ENCODE data around the gene CYP27B1.

GRCh38 chr12:57780284-57780897 is 13.5 kb upstream of the CYP27B1 start:
- TF ChIP-seq, protein P1, sequence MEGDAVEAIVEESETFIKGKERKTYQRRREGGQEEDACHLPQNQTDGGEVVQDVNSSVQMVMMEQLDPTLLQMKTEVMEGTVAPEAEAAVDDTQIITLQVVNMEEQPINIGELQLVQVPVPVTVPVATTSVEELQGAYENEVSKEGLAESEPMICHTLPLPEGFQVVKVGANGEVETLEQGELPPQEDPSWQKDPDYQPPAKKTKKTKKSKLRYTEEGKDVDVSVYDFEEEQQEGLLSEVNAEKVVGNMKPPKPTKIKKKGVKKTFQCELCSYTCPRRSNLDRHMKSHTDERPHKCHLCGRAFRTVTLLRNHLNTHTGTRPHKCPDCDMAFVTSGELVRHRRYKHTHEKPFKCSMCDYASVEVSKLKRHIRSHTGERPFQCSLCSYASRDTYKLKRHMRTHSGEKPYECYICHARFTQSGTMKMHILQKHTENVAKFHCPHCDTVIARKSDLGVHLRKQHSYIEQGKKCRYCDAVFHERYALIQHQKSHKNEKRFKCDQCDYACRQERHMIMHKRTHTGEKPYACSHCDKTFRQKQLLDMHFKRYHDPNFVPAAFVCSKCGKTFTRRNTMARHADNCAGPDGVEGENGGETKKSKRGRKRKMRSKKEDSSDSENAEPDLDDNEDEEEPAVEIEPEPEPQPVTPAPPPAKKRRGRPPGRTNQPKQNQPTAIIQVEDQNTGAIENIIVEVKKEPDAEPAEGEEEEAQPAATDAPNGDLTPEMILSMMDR (IDR thresholded peaks at IDR 0.05 in 2 of 3, conservative IDR thresholded peaks at IDR 0.05 in 1 of 3; ENCODE audit: borderline replicate concordance in 1 of 3, insufficient read depth in 1 of 3, low read depth in 2 of 3, low read length in 2 of 3) = no peak
- no peak for TF ChIP-seq SIN3A (IDR thresholded peaks at IDR 0.05; ENCODE audit: low read depth)
- no peak for TF ChIP-seq POLR2A (IDR thresholded peaks at IDR 0.05; ENCODE audit: borderline replicate concordance, extremely low read depth, insufficient read depth, insufficient read length)
- TF ChIP-seq FOSL1 (IDR thresholded peaks at IDR 0.05; ENCODE audit: low read depth) = no peak
- no peak for TF ChIP-seq ZNF274 (IDR thresholded peaks at IDR 0.05; ENCODE audit: low read depth, low read length)

Data from HCT116 (cell line).